NCI-H1417 treated with DMSO at 0.1 percent for 48 hours (cell line): ENCODE measurements around the gene NEUROG1.

Experiments
- DNase-seq: peaks from one replicate; lab custom pipeline; 2025; lab: John Stamatoyannopoulos, UW

The NEUROG1 gene

GRCh38 chr5:135564331-135564730, 28.6 kb upstream of the NEUROG1 start:
- DNase-seq: no peak

GRCh38 chr5:135561266-135561665, 25.5 kb upstream of the NEUROG1 start:
- no peak for DNase-seq

GRCh38 chr5:135560858-135561257, 25.1 kb upstream of the NEUROG1 start:
- no peak for DNase-seq

GRCh38 chr5:135559354-135559753, 23.6 kb upstream of the NEUROG1 start:
- DNase-seq: no peak

GRCh38 chr5:135557076-135557838, 21.5 kb upstream of the NEUROG1 start:
- DNase-seq: no peak

GRCh38 chr5:135556620-135557019, 20.9 kb upstream of the NEUROG1 start:
- DNase-seq: no peak

GRCh38 chr5:135555530-135555929, 19.8 kb upstream of the NEUROG1 start:
- DNase-seq: no peak

GRCh38 chr5:135553688-135554462, 18.1 kb upstream of the NEUROG1 start:
- no peak for DNase-seq

GRCh38 chr5:135551593-135552447, 16.1 kb upstream of the NEUROG1 start:
- DNase-seq: no peak

GRCh38 chr5:135549413-135549812, 13.6 kb upstream of the NEUROG1 start:
- DNase-seq: no peak

- no peak for DNase-seq
Observed at GRCh38 chr5:135547590-135548254, 12.0 kb upstream of the NEUROG1 start.

- DNase-seq: no peak
Observed at GRCh38 chr5:135546912-135547311, 11.1 kb upstream of the NEUROG1 start.

- DNase-seq: no peak
Observed at GRCh38 chr5:135546101-135546500, 10.3 kb upstream of the NEUROG1 start.

GRCh38 chr5:135545099-135545498, 9.3 kb upstream of the NEUROG1 start:
- DNase-seq: no peak

GRCh38 chr5:135543485-135544304, 7.9 kb upstream of the NEUROG1 start:
- DNase-seq: no peak

- DNase-seq: no peak
Observed at GRCh38 chr5:135543001-135543484, 7.3 kb upstream of the NEUROG1 start.

GRCh38 chr5:135541807-135542502, 6.2 kb upstream of the NEUROG1 start:
- no peak for DNase-seq

- DNase-seq: no peak
Observed at GRCh38 chr5:135539430-135540005, 3.8 kb upstream of the NEUROG1 start.

GRCh38 chr5:135538261-135538660, 2.5 kb upstream of the NEUROG1 start:
- DNase-seq: no peak

- DNase-seq: no peak
Observed at GRCh38 chr5:135537745-135538144, 2.0 kb upstream of the NEUROG1 start.
